Adrenal gland (tissue), 19 donors: ENCODE results near the gene SLC19A1. TPM values are rescaled to one million over a fixed set of nuclear protein-coding genes. Genes with fewer than 3 reads are reported as not detected.

ENCODE experiments used
- DNase-seq, 7 donors: peaks; one replicate each; pipeline ENCODE4 v3.0.0-alpha.2; 2019 to 2020
- H3K27ac ChIP-seq, 5 donors: fragments of 200-600 bp; sonication (generic) in 4 of 5; 1 replicate in 3 of 5; 2 replicates in 2 of 5; pipeline versions ENCODE4 v1.5.1 to v1.8.0; 2016 to 2020; ENCODE audit warnings: mild to moderate bottlenecking in 1 of 5
- H3K27me3 ChIP-seq: fragments of 200-600 bp; 2 replicates; pipeline ENCODE4 v1.8.0; 2021
- H3K36me3 ChIP-seq, 2 donors: fragments of 200-600 bp; replicated peaks in 1 of 2; 1 replicate in 1 of 2; 2 replicates in 1 of 2; pipeline versions ENCODE4 v1.5.1 to v1.8.0; 2018 to 2022
- H3K4me1 ChIP-seq, 2 donors: fragments of 200-600 bp; replicated peaks in 1 of 2; 1 replicate in 1 of 2; 2 replicates in 1 of 2; pipeline versions ENCODE4 v1.5.1 to v1.8.0; 2018 to 2021
- H3K4me3 ChIP-seq, 4 donors: fragments of 200-600 bp; sonication (generic) in 3 of 4; one replicate each; pipeline ENCODE4 v1.5.1; 2016 to 2018
- H3K9me3 ChIP-seq, 3 donors: fragments of 200-600 bp; sonication (generic) in 1 of 3; replicated peaks in 1 of 3; 1 replicate in 2 of 3; 2 replicates in 1 of 3; pipeline versions ENCODE4 v1.5.1 to v1.8.0; 2016 to 2021
- POLR2A ChIP-seq, 2 donors: fragments of 450-650 bp; IDR thresholded peaks; one replicate each; pipeline ENCODE4 v1.6.1; 2017; ENCODE audit warnings: antibody characterized with exemption in 2 of 2, mild to moderate bottlenecking in 2 of 2, moderate library complexity in 1 of 2
- WGBS, 4 donors: extraction: QIAGEN DNeasy Blood & Tissue Kit in 2 of 4; methylation state at CpG; one replicate each; pipeline versions ENCODE4 v1.1.5 to v1.1.7; 2013 to 2017; 5-methylcytosine and 5-hydroxymethylcytosine counted together
- intact Hi-C, 2 donors: fragments of 100-400 bp; cut with DNase I; formaldehyde crosslinking; loops; one replicate each; pipeline versions ENCODE4 v1.14.1 to v1.15.0; 2022 to 2023
- long read RNA-seq, 10 donors: library from polyadenylated mRNA in 3 of 10; unstranded in 2 of 10; stranded (forward) in 1 of 10; transcript quantifications; one replicate each; pipeline ENCODE4 v2.0.0 and lab custom pipeline, GENCODE V29; 2021 to 2026
- polyA plus RNA-seq, 3 donors: library from polyadenylated mRNA; stranded (reverse); fragments of 200-250 nt in 2 of 3; fragments of 350-450 nt in 1 of 3; fragmentation: Illumina TruSeq in 1 of 3; extraction: RNeasy Lipid Tissue Mini Kit (QIAGEN cat#74804) in 1 of 3; gene quantifications; one replicate each; pipeline ENCODE4 v1.2.3, GENCODE V29; 2013 to 2014
- total RNA-seq, 9 donors: library from RNA; depleted of rRNA in 4 of 9; stranded (reverse); fragments of >200 nt in 4 of 9; fragments of 120-200 nt in 1 of 9; fragmentation: NEBNext Ultra II Directional in 1 of 9; extraction: Animal tissue kit (Norgen Biotek cat#: 25700) in 1 of 9; gene quantifications; one replicate each; pipeline versions ENCODE4 v1.1.0 to v1.2.4, GENCODE V29; 2013 to 2023
- TF ChIP-seq, protein P1 (sequence below), 6 experiments: fragments of 450-650 bp in 4 of 6; fragments of 200-600 bp in 2 of 6; sonication (generic) in 1 of 6; IDR thresholded peaks; 1 replicate in 5 of 6; 2 replicates in 1 of 6; pipeline versions ENCODE4 v1.5.1 to v1.8.0; 2016 to 2021; ENCODE audit warnings: antibody characterized with exemption in 6 of 6, mild to moderate bottlenecking in 2 of 6, moderate library complexity in 1 of 6
- donor health status: healthy with polysubstance abuse.
- donor health status: Bipolar disorder and iron deficiency.
- donor health status: DM: yes; HTN: yes; CAD: no.
- donor health status: DM: no; HTN: no; CAD: no.
- donor health status: DM: no; HTN: no; CAD: no.
- donor health status: DM: yes; HTN: yes; CAD: no.

SLC19A1 gene
- total RNA-seq: 10 to 100 TPM in 8 of 9 donors, 1 to 10 TPM in 1; 2.5 to 21.2 (median 17.9) TPM
- polyA plus RNA-seq: 10 to 100 TPM in 2 of 3 donors, 1 to 10 TPM in 1; 1.7 to 15.2 (median 14.2) TPM
- long read RNA-seq, donor 1: 0 reads
- long read RNA-seq, donor 2, partial matches to known transcripts: 5 of 7 reads
- long read RNA-seq, donor 2, other reads (novel, unspliced or antisense): 0 of 7 reads
- long read RNA-seq, donor 3: 0 reads
- long read RNA-seq, donor 4, partial matches to known transcripts: 0 of 9 reads
- long read RNA-seq, donor 4, other reads (novel, unspliced or antisense): 7 of 9 reads
- long read RNA-seq, donor 5, transcript SLC19A1-202 (6 exons, 1,884 nt): major isoform, 6 of 33 reads
- long read RNA-seq, donor 5, transcript SLC19A1-201 (6 exons, 3,811 nt): major isoform, 6 of 33 reads
- long read RNA-seq, donor 5, partial matches to known transcripts: 7 of 33 reads
- long read RNA-seq, donor 5, other reads (novel, unspliced or antisense): 13 of 33 reads
- long read RNA-seq, donor 6, transcript SLC19A1-201 (6 exons, 3,811 nt): major isoform, 5 of 10 reads
- long read RNA-seq, donor 6, partial matches to known transcripts: 0 of 10 reads
- long read RNA-seq, donor 6, other reads (novel, unspliced or antisense): 3 of 10 reads
- long read RNA-seq, donor 7: 0 reads
- long read RNA-seq, donor 8, partial matches to known transcripts: 51 of 54 reads
- long read RNA-seq, donor 8, other reads (novel, unspliced or antisense): 0 of 54 reads
- long read RNA-seq, donor 9, partial matches to known transcripts: 14 of 16 reads
- long read RNA-seq, donor 9, other reads (novel, unspliced or antisense): 0 of 16 reads
- long read RNA-seq, donor 10: 0 reads

GRCh38 chr21:45542242-45542666, at the start of gene SLC19A1:
Gene SLC19A1, minus strand, starts transcription at chr21:45542440. Its CDS starts 4,481 bp downstream, at chr21:45537959.
- intact Hi-C loops: no loop called here
- WGBS, 4 donors: 0% methylated on average over 50 to 59 of the region's 59 CpGs; no CpG with 5 or more reads in 2 of the 4 donors
- DNase-seq: peak; percentile 45 to 77 (median 62)

DNA sequence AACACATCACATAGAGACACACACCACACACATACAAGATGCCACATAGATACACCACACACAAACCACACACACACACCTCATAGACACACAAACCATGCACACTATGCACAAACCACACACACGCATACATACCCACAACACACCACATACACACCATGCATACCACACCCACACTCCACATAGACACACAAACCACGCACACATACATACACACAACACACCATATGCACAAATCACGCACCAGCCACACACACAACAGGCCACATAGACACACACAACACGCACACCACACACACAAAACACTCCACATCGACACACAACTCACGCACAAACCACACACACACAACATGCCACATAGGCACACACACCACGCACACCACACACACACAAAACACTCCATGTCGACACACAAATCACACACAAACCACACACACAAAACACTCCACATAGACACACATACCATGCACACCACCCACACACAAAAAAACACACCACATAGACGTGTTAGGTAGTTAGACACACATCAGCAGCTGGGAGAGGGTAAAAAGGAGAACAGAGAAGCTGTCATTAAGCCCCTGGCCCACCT, 49.5 kb upstream of the SLC19A1 start:
- Histone ChIP-seq H3K36me3 (no peaks in the 10 kb centered on the region), H3K27ac (no peak overlapping the region), H3K27me3 (no peaks in the 10 kb centered on the region), H3K9me3 (peaks cover 0 to 5% (median 0%) of the 10 kb centered on the region in 3 donors), H3K4me3 (no peak overlapping the region), H3K4me1 (peaks cover 0 to 10% of the 10 kb centered on the region in 2 donors)
- 82 to 85% (median 83%) methylated on average over 9 of the region's 9 CpGs for WGBS, 4 donors
- peak in 1 of 7 donors; percentile 9 for DNase-seq
- intact Hi-C loops: loop anchor here in 1 of 2 donors (10.0 kb wide), 1 partner anchor 117 kb away; no protein-coding TSS in a partner anchor
- TF ChIP-seq, protein P1, sequence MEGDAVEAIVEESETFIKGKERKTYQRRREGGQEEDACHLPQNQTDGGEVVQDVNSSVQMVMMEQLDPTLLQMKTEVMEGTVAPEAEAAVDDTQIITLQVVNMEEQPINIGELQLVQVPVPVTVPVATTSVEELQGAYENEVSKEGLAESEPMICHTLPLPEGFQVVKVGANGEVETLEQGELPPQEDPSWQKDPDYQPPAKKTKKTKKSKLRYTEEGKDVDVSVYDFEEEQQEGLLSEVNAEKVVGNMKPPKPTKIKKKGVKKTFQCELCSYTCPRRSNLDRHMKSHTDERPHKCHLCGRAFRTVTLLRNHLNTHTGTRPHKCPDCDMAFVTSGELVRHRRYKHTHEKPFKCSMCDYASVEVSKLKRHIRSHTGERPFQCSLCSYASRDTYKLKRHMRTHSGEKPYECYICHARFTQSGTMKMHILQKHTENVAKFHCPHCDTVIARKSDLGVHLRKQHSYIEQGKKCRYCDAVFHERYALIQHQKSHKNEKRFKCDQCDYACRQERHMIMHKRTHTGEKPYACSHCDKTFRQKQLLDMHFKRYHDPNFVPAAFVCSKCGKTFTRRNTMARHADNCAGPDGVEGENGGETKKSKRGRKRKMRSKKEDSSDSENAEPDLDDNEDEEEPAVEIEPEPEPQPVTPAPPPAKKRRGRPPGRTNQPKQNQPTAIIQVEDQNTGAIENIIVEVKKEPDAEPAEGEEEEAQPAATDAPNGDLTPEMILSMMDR (IDR thresholded peaks at IDR 0.05): no peak
- no peak for TF ChIP-seq POLR2A (IDR thresholded peaks at IDR 0.05)

More at GRCh38 chr21:45542242-45542666, at the start of gene SLC19A1:
- TF ChIP-seq POLR2A (IDR thresholded peaks at IDR 0.05): peak in 1 of 2 donors; percentile 22
- TF ChIP-seq, protein P1 (IDR thresholded peaks at IDR 0.05): peak in 3 of 6 experiments; percentile 47 to 69 (median 62)
- no peaks in the 10 kb centered on the region for H3K36me3 ChIP-seq
- peak within 1 kb of the TSS in 2 of 5 donors; percentile 47 to 80 for H3K27ac ChIP-seq
- no peaks in the 10 kb centered on the region for H3K9me3 ChIP-seq
- H3K27me3 ChIP-seq: no peaks in the 10 kb centered on the region
- H3K4me3 ChIP-seq: peak within 1 kb of the TSS in 3 of 4 donors; percentile 40 to 94 (median 53)
- H3K4me1 ChIP-seq: peaks cover 7 to 13% of the 10 kb centered on the region in 2 donors

DNA sequence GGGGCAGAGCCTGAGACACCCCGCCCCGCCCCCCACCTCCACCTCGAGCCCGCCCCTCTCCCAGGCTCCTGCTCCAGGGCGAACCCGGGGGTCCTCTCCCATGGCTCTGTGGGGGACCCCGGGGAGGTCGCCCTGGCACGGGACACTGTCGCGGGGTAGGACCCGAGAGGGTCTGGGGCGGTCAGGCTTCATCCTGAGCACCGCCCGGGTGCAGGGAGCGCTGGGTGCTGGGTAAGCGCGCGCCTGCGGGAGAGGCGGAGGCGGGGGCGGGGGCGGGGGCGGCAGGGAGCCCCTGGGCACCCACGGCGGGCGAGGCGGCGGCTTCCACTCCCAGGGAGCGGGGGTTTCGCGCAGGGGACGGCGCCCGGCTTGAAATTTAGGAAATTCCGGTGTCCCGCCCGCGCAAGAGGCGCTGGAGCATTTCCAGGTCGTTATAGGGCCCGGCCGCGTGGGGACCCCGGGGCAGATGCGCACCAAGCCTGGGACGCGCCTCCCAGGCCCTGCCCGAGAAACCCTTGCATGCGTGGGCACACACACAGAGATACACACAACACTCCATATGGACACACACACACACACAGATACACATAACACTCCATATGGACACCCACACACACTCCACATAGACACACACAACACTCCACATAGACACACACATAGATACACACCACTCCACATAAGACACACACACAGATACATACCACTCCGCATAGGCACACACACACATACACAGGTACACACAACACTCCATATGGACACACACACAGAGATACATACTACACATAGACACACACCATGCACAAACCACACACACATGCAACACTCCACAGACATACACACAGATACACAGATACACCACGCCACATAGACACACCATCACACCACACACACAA, 48.7 kb upstream of the SLC19A1 start:
- 7 to 16% (median 12%) methylated on average over 15 to 53 of the region's 53 CpGs for whole genome bisulfite sequencing, 4 donors
- DNase-seq: peak in 3 of 7 donors; percentile 23 to 37 (median 32)
- TF ChIP-seq, protein P1 (IDR thresholded peaks at IDR 0.05): peak in 1 of 6 experiments; percentile 7
- TF ChIP-seq POLR2A (IDR thresholded peaks at IDR 0.05): no peak
- peaks cover 0 to 10% of the 10 kb centered on the region in 2 donors for H3K4me1 ChIP-seq
- no peaks in the 10 kb centered on the region for H3K27me3 ChIP-seq
- no peak overlapping the region for H3K27ac ChIP-seq
- intact Hi-C loops: loop anchor here in 1 of 2 donors (10.0 kb wide), 1 partner anchor 116 kb away; no protein-coding TSS in a partner anchor
- no peaks in the 10 kb centered on the region for H3K36me3 ChIP-seq
- peaks cover 0 to 5% (median 0%) of the 10 kb centered on the region in 3 donors for H3K9me3 ChIP-seq
- peak overlapping the region in 2 of 4 donors; percentile 19 to 61 for H3K4me3 ChIP-seq
